Thoracic aorta (tissue), 2 donors: ENCODE data around the gene CEP72. TPM values are rescaled to one million over a fixed set of nuclear protein-coding genes. Genes with fewer than 3 reads are reported as not detected.

Experiments
- ATAC-seq: fragments of 150-250 bp; one replicate; pipeline ENCODE4 v1.8.0; 2017; ENCODE audit warnings: low read depth; ENCODE audit not compliant: insufficient number of reproducible peaks, low FRiP score
- DNase-seq: peaks from one replicate; pipeline ENCODE4 v3.0.0-alpha.2; 2020; ENCODE audit warnings: low spot score
- H3K27ac ChIP-seq, 2 donors: fragments of 200-600 bp; sonication (generic); 1 replicate in 1 of 2; 2 replicates in 1 of 2; pipeline ENCODE4 v1.5.1; 2016; ENCODE audit warnings: mild to moderate bottlenecking in 2 of 2, moderate library complexity in 2 of 2
- H3K27me3 ChIP-seq: fragments of 200-600 bp; sonication (generic); replicated peaks from 2 replicates; pipeline ENCODE4 v1.6.0; 2016; ENCODE audit warnings: mild to moderate bottlenecking; ENCODE audit not compliant: insufficient read depth
- H3K36me3 ChIP-seq: fragments of 200-600 bp; sonication (generic); one replicate; pipeline ENCODE4 v1.5.1; 2016
- H3K4me1 ChIP-seq, 2 donors: fragments of 200-600 bp; sonication (generic); 1 replicate in 1 of 2; 2 replicates in 1 of 2; pipeline versions ENCODE4 v1.5.1 to v1.6.0; 2016; ENCODE audit warnings: low read depth in 2 of 2, mild to moderate bottlenecking in 1 of 2; ENCODE audit not compliant: control insufficient read depth in 1 of 2
- H3K4me3 ChIP-seq: fragments of 200-600 bp; sonication (generic); 2 replicates; pipeline ENCODE4 v1.5.1; 2016; ENCODE audit warnings: mild to moderate bottlenecking
- H3K9me3 ChIP-seq: fragments of 200-600 bp; sonication (generic); 2 replicates; pipeline ENCODE4 v1.5.1; 2016
- total RNA-seq, 2 donors: library from RNA; depleted of rRNA; stranded (reverse); fragments of >200 nt; gene quantifications; one replicate each; pipeline versions ENCODE4 v1.1.0 to v1.2.3, GENCODE V29; 2016
- TF ChIP-seq, protein P1 (sequence below): fragments of 200-600 bp; sonication (generic); IDR thresholded peaks from one replicate; pipeline ENCODE4 v1.5.1; 2019; ENCODE audit warnings: antibody characterized with exemption

The CEP72 gene
- total RNA-seq, 2 donors from 2014 or later = 0.68 to 2.0 TPM

DNA sequence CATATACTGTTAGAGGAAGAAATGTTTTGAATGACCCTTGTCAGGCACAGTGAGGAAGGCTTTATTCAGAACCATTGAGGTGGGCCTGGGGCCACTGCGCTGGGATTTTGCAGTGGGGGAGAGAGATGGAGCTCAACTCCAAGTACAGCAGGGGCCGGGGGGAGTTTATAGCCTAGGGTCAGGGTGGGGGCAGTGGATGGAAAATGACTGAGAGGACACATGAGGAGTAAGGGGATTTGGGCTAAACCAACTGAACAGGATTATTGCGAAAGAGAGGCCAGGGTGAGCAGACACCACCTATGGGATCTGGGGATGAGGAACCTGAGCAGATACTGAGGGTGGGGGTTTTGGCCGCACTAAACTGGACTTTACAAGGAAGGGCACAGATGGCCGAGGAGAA, 6.3 kb downstream of the CEP72 start:
- no peak overlapping the region for H3K4me3 ChIP-seq
- no peaks in the 10 kb centered on the region for H3K9me3 ChIP-seq
- no peak overlapping the region for H3K27ac ChIP-seq
- peaks cover 0 to under 1% of the 10 kb centered on the region in 2 donors for H3K4me1 ChIP-seq
- H3K27me3 ChIP-seq = no peaks in the 10 kb centered on the region
- H3K36me3 ChIP-seq = peaks cover 9% of the 10 kb centered on the region
- TF ChIP-seq, protein P1, sequence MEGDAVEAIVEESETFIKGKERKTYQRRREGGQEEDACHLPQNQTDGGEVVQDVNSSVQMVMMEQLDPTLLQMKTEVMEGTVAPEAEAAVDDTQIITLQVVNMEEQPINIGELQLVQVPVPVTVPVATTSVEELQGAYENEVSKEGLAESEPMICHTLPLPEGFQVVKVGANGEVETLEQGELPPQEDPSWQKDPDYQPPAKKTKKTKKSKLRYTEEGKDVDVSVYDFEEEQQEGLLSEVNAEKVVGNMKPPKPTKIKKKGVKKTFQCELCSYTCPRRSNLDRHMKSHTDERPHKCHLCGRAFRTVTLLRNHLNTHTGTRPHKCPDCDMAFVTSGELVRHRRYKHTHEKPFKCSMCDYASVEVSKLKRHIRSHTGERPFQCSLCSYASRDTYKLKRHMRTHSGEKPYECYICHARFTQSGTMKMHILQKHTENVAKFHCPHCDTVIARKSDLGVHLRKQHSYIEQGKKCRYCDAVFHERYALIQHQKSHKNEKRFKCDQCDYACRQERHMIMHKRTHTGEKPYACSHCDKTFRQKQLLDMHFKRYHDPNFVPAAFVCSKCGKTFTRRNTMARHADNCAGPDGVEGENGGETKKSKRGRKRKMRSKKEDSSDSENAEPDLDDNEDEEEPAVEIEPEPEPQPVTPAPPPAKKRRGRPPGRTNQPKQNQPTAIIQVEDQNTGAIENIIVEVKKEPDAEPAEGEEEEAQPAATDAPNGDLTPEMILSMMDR = no peak
- DNase-seq (no peak), ATAC-seq (no peak)

DNA sequence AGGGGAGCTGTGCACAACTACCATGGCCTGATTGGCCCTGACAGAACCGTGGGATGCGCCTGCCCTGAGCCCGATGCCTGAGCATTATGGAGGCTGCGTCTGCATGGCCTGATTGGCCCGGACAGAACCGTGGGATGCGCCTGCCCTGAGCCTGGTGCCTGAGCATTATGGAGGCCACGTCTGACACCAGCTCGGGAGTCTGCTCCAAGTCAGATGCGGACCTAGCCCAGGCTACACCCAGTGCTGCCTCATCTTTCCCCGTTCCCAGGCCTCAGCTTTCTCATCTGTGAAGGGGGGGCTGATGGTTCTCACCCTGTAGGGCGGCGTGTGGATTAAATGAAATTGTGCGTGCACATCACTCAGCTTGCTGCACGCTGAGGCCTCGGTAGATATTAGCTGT, 7.3 kb downstream of the CEP72 start:
- Histone ChIP-seq H3K4me3 (no peak overlapping the region), H3K27ac (no peak overlapping the region), H3K27me3 (no peaks in the 10 kb centered on the region), H3K4me1 (no peaks in the 10 kb centered on the region), H3K36me3 (peaks cover 9% of the 10 kb centered on the region), H3K9me3 (no peaks in the 10 kb centered on the region)
- DNase-seq (no peak), ATAC-seq (no peak)
- TF ChIP-seq, protein P1 = no peak

DNA sequence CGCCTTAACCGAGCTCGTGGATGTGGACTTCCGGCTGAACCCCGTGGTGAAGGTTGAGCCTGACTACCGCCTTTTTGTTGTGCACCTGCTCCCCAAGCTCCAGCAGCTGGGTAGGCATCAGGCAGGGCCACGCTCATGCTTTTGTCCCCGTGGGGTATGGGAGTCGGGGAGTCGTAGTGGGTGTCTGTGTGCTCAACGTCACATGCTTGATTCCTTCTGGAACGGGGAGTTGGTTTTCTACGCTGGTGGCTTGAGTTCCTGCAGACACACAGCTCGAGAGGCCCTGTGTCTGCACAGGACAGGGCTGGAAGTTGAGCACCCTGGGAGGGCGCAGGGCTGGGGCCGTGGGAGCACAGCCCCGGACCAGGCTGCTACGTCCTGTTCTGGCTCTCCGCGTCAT, 8.0 kb downstream of the CEP72 start:
- DNase-seq = no peak
- H3K4me1 ChIP-seq = no peaks in the 10 kb centered on the region

DNA sequence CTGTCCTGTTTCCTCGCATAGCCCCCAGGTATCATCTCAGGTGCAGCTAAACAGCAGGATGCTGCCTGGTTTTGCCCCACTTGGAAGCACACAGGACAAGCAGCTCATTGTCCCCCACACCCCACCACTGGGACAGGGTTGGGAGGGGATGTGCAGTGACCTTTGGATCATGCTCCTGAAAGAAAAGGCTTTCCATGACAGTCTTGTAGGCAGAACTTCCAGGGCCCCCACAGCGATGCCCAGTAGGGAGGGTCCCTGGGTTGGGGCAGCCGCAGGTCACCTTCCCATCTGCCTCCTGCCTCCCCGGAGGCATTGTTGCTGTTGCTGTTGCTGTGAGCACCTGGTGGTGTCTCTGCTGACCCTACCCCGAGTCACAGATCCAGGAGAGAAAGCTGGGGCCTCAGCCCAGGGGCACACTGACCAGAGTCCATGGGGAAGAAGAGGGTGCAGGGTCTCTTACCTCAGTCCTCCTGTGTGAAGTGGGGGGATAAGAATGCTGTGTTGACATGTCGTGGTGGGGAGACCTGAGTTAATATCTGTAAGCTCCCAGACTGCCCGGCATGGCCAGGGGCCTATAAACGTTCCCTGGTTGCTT, 8.5 kb downstream of the CEP72 start:
- Histone ChIP-seq H3K4me3 (no peak overlapping the region), H3K4me1 (no peaks in the 10 kb centered on the region), H3K9me3 (no peaks in the 10 kb centered on the region), H3K27ac (no peak overlapping the region), H3K36me3 (peaks cover 9% of the 10 kb centered on the region), H3K27me3 (no peaks in the 10 kb centered on the region)
- TF ChIP-seq, protein P1 = no peak
- DNase-seq = no peak
- no peak for ATAC-seq

More for the DNA sequence above, 8.0 kb downstream of the CEP72 start:
- H3K27me3 ChIP-seq = no peaks in the 10 kb centered on the region
- peaks cover 9% of the 10 kb centered on the region for H3K36me3 ChIP-seq
- ATAC-seq = no peak
- TF ChIP-seq, protein P1 = no peak
- no peak overlapping the region for H3K4me3 ChIP-seq
- no peak overlapping the region for H3K27ac ChIP-seq
- H3K9me3 ChIP-seq = no peaks in the 10 kb centered on the region

DNA sequence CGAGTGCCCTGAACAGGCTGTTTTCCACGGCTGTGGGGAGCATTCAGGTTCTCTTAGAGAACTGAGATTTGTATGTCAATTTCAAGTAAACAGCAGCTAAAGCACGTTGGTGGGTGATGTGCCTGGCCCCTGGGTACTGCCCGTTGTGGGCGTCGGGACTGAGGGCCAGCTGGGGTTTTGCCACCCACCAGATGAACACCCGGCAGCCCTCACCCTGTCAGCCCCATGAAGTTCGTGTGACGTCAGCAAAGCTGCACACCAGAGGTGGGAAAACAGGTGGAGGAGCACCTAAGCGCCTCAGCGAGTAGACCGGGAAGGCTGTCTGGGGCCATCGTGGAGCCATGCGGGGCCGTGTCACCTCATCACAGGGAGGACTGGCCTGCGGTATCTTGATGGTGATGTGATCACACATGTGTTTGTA, 9.2 kb downstream of the CEP72 start:
- Histone ChIP-seq H3K9me3 (no peaks in the 10 kb centered on the region), H3K4me3 (no peak overlapping the region), H3K36me3 (peaks cover 9% of the 10 kb centered on the region), H3K4me1 (no peaks in the 10 kb centered on the region), H3K27me3 (no peaks in the 10 kb centered on the region), H3K27ac (no peak overlapping the region)
- no peak for ATAC-seq
- no peak for DNase-seq
- TF ChIP-seq, protein P1 = no peak
